H7 (cell line): ENCODE data around the gene NFIA. TPM values are rescaled to one million over a fixed set of nuclear protein-coding genes. Genes with fewer than 3 reads are reported as not detected.

Experiments used
- DNase-seq: peaks from one replicate; pipeline ENCODE4 v3.0.0; 2012
- H3K27me3 ChIP-seq: 2 replicates; pipeline ENCODE4 v1.6.0; 2011; ENCODE audit warnings: mild to moderate bottlenecking, low read length; ENCODE audit not compliant: control insufficient read depth, insufficient read depth
- H3K36me3 ChIP-seq: replicated peaks from 2 replicates; pipeline ENCODE4 v1.5.1; 2011; ENCODE audit warnings: low read length; ENCODE audit not compliant: control insufficient read depth, insufficient read depth
- H3K4me3 ChIP-seq: 2 replicates; pipeline ENCODE4 v1.5.1; 2011; ENCODE audit warnings: low read depth, mild to moderate bottlenecking, control low read depth, low read length, moderate library complexity; ENCODE audit not compliant: insufficient read depth
- total RNA-seq: library from RNA; depleted of rRNA; stranded (reverse); fragments of >200 nt; shearing (Covaris generic); gene quantifications from 2 replicates; pipeline ENCODE4 v1.2.3, GENCODE V29; 2014

Gene NFIA
- total RNA-seq, 1 experiment from 2014 or later = 11.3 TPM

DNA sequence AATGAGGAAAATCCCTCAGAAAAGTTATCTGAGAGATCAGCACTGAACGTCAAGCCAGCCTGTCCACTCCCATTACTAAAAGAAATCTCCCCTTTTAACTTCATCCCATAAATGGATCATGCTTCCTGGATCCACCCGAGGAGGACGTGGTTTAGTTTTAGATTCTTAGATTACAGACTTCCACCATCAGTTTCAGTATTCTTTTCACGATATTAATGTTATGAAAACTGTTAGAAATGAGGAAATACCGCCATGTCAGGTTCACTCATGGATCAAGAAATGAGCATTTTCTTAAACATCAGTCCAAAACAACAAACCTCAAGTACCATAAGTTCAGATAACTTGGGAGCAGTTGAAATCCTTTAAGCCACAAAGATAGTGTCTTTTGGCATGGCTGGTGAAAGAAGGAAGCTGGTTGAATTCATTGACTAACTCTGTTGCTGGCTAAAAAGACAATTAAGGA, 49.8 kb downstream of the NFIA start:
- no peak overlapping the region for H3K4me3 ChIP-seq

DNA sequence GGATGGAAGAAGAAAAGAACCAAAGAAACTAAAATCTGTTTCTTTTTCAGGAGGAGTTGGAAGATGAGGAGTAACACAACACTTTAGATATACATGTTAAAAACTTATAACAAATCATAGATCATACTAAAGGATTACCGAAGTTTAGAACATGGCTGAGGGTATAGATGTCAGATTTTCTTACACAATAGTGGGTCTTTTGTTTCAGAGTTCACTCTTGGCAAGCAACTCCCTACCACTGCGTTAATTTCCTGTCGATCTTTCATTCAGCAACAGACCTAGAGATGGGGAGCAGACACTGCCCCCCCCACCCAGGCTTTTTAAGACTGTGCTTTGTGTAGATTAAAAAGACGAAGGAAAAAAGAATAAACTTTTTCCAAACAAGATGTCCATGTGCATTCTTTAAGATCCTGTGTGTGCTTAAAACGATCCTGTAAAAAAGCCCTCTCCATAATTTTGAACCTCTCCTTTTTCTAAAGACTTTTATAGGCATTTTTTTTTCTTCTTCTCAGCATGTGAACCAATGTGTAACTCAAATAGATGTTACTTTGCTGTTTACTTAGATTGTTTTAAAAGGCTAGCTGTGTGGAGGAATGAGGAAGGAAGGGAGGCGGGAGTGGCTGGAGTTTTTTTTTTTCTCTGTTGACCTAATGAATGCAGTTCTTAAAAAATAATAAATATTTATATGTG, 50.4 kb downstream of the NFIA start:
- no peak for DNase-seq
- H3K36me3 ChIP-seq = no peaks in the 10 kb centered on the region
- H3K4me3 ChIP-seq = no peak overlapping the region
- no peaks in the 10 kb centered on the region for H3K27me3 ChIP-seq

More for the DNA sequence above, 49.8 kb downstream of the NFIA start:
- H3K27me3 ChIP-seq = no peaks in the 10 kb centered on the region
- no peaks in the 10 kb centered on the region for H3K36me3 ChIP-seq
- no peak for DNase-seq

GRCh38 chr1:61133335-61134019, 51.1 kb downstream of the NFIA start:
- H3K4me3 ChIP-seq = no peak overlapping the region
- H3K36me3 ChIP-seq = no peaks in the 10 kb centered on the region
- H3K27me3 ChIP-seq = no peaks in the 10 kb centered on the region
- no peak for DNase-seq

DNA sequence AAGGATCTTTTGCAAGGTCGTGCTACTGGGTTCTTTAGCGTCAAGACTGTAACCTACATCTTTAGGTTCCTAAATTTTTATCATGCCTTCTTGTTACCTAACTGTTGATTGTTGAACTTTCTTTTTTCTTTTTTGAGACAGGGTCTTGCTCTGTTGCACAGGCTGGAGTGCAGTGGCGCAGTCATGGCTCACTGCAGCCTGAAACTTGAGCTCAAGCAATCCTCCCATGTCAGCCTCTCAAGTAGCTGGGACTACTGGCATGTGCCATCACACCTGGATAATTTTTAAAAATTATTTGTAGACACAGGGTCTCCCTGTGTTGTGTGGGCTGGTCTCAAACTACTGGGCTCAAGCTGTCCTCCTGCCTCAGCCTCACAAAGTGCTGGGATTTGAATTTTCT, 52.9 kb downstream of the NFIA start:
- Histone ChIP-seq H3K36me3 (no peaks in the 10 kb centered on the region), H3K27me3 (no peaks in the 10 kb centered on the region), H3K4me3 (no peak overlapping the region)
- DNase-seq = no peak

GRCh38 chr1:61138305-61138704, 55.9 kb downstream of the NFIA start:
- H3K27me3 ChIP-seq = no peaks in the 10 kb centered on the region
- no peaks in the 10 kb centered on the region for H3K36me3 ChIP-seq
- no peak overlapping the region for H3K4me3 ChIP-seq
- DNase-seq = no peak

GRCh38 chr1:61138921-61139774, 56.8 kb downstream of the NFIA start:
- no peak for DNase-seq
- no peaks in the 10 kb centered on the region for H3K27me3 ChIP-seq
- H3K36me3 ChIP-seq = no peaks in the 10 kb centered on the region
- H3K4me3 ChIP-seq = no peak overlapping the region

DNA sequence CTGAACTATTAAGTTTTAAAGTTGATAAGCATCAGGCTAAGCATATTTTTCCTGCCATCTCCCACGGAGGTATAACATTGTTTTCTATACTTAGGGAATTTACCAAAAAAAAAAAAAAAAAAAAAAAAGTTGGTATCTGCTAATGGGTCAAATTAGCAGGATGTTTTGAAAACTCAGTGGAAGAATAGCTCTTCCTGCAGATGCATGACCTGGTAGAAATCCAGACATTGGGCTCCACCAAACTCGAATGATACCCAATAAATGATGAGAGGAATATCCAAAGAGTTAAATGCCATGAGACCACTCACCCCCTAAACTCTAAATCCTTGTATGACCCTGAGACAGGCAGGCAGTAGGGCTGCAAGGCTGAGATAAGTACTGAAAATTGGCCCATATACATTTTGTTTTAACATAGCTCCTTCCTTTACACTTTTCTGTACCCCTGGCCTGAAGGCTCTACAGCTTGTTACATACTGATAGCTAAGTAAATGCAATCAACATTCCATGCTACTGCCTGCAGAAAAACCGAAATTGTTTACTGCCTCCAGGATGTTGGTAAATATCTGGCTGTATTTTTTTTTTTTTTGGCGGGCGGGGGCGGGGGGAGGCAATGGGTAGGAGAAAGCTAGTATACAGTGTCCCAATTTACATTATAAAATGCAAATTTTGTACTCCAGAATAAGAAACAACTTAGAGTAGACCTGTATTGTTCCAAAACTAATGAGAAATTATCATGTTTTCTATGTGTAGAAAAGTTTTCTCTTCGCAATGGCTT, 57.6 kb downstream of the NFIA start:
- Histone ChIP-seq H3K4me3 (no peak overlapping the region), H3K27me3 (no peaks in the 10 kb centered on the region), H3K36me3 (no peaks in the 10 kb centered on the region)
- DNase-seq = no peak

- Histone ChIP-seq H3K27me3 (no peaks in the 10 kb centered on the region), H3K36me3 (no peaks in the 10 kb centered on the region), H3K4me3 (no peak overlapping the region)
- DNase-seq = no peak
These were observed 58.4 kb downstream of the NFIA start for GRCh38 chr1:61140778-61141177.

DNA sequence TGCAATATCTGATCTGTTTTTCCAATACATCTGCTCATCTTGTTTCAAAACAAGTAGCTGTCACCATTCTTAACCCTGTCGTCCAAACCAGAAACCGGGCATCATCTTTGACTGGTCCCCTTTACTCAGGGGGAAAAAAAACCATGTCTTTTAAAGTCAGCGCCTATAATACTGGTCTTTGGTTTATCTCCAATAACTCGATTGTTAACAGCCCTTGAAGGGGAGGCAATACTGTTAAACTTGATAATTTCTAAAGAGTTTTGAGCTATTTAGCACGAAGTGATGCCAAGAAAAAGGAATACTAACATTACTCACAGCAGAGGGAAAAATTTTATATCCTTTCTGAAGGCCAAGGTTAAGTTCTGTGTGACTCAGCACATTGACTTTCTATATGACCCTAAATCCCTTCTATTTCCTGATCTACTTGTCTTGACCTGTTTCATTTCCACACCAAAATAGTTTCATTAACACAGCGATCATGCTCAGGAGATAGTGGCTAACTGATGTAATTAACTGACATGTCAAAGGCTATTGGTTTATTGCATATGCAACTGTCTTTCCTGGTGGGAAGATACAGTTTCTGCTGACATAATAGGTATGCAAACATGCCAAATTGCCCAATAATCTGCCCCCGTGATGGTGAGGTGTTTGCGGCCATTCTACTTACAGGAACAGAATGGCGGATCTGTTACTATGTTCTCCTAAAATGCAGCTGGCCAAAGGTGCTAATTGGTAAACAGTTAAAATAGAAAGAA, 59.1 kb downstream of the NFIA start:
- Histone ChIP-seq H3K4me3 (no peak overlapping the region), H3K27me3 (no peaks in the 10 kb centered on the region)
- DNase-seq = no peak

DNA sequence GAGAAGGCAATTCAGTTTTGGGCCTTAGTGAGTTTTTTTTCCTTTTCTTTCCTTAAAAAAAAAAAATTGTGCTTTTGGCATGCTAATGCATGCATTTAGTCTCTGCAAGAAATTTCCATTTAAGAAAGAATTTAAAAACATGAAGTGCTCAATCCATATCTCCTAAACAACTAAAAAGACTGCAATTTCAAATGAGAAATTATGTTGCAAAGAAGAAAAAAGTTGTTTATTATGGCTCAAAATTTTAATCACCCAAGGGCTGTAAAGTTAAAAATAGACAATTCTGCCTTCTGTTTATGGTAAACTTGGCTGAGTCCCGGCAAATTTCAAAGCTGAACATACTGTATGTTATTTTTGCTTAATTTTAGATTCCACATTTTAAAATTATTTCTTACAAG, 59.7 kb downstream of the NFIA start:
- Histone ChIP-seq H3K36me3 (no peaks in the 10 kb centered on the region), H3K27me3 (no peaks in the 10 kb centered on the region), H3K4me3 (no peak overlapping the region)
- no peak for DNase-seq

More for the DNA sequence above, 59.1 kb downstream of the NFIA start:
- no peaks in the 10 kb centered on the region for H3K36me3 ChIP-seq

DNA sequence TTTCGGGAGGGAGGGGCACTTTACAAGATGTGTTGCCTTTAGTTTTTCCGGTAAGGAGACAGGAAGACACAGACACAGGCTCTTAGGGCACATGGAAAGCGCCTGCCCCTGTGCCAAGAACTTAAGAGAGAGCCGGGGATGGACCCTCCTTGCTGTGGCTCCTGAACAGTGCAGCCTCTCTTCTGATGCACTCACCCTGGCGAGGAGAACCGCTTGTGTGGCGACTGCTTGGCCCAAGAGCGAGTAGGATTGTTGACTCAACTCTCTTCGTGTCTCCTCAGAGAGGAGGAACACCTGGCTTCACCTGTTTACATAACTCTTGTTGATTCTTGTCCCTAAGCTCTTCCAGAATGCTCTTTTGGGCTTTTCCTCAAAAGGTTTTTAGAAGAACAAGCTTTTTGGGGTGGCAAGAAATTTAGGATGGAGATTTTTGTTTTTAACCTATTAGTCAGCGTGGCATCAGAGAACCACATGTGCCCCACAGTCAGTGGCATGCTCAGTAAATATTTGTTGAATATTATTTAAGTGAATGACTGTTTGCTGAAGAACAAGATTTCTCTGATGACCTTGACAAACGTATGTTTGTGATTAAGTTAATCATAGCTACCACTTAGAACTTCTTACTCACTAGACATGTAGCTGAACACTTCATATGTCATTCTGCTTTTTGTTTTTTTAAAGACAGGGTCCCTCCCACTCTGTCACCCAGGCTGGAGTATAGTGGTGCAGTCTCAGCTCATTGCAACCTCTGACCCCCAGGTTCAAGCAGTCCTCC, 60.6 kb downstream of the NFIA start:
- H3K36me3 ChIP-seq = no peaks in the 10 kb centered on the region
- H3K4me3 ChIP-seq = no peak overlapping the region
- H3K27me3 ChIP-seq = no peaks in the 10 kb centered on the region; the same call in 1 of the 2 replicates
- DNase-seq = no peak

DNA sequence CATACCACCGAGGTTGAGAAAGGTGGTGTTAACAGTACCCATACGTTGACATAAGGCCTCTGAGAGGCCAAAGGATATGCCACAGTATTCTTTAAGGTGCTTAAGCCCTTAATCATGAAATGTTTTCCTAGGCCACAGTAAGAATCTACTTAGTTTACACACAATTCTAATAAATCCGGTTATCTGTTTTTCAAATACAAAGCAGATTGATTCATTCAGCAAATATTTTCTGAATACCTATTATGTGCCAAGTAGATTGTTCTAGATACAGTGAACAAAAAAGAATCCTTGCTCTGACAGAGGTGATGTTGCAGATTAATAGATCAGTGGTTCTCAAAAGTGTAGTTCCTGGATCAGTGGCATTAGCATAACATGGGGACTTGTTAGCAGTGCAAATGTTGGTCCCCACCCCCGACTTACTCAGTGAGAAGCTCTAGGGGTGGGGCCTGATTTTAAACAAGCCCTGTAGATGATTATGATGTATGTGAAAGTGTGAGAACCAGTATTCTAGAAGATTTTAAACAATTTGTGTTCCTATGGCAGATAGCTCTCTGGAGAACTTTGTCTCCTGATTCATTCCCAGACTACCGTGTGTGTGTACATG, 61.6 kb downstream of the NFIA start:
- DNase-seq = no peak
- Histone ChIP-seq H3K36me3 (no peaks in the 10 kb centered on the region), H3K27me3 (no peaks in the 10 kb centered on the region; the same call in 1 of the 2 replicates), H3K4me3 (no peak overlapping the region)
